HG02852 (cell line): ENCODE measurements around the gene C14orf132.

Source experiments
- ATAC-seq: cut with Tn5 transposase; IDR thresholded peaks from one replicate; pipeline ENCODE4 v1.9.1; 2021; ENCODE audit warnings: mild to moderate bottlenecking, moderate library complexity; ENCODE audit not compliant: unreplicated experiment

The C14orf132 gene

GRCh38 chr14:96039633-96040311 is 610 bp downstream of the C14orf132 start:
- ATAC-seq: no peak

- ATAC-seq: no peak
Observed at GRCh38 chr14:96040828-96041371, 1.7 kb downstream of the C14orf132 start.

GRCh38 chr14:96042248-96042930 is 3.2 kb downstream of the C14orf132 start:
- ATAC-seq: no peak

- ATAC-seq: no peak
Observed at GRCh38 chr14:96046630-96047029, 7.5 kb downstream of the C14orf132 start.

GRCh38 chr14:96047101-96047500 is 7.9 kb downstream of the C14orf132 start:
- no peak for ATAC-seq

GRCh38 chr14:96049932-96050331 is 10.8 kb downstream of the C14orf132 start:
- ATAC-seq: no peak

GRCh38 chr14:96050482-96050881 is 11.3 kb downstream of the C14orf132 start:
- no peak for ATAC-seq

- ATAC-seq: no peak
Observed at GRCh38 chr14:96051231-96051630, 12.1 kb downstream of the C14orf132 start.

GRCh38 chr14:96051642-96052540 is 12.7 kb downstream of the C14orf132 start:
- ATAC-seq: no peak

- ATAC-seq: no peak
Observed at GRCh38 chr14:96052541-96053247, 13.5 kb downstream of the C14orf132 start.

- no peak for ATAC-seq
Observed at GRCh38 chr14:96053248-96053599, 14.1 kb downstream of the C14orf132 start.

- no peak for ATAC-seq
Observed at GRCh38 chr14:96053600-96054381, 14.6 kb downstream of the C14orf132 start.

GRCh38 chr14:96054661-96055060 is 15.5 kb downstream of the C14orf132 start:
- no peak for ATAC-seq

GRCh38 chr14:96055065-96055752 is 16.0 kb downstream of the C14orf132 start:
- ATAC-seq: no peak

- ATAC-seq: no peak
Observed at GRCh38 chr14:96055753-96056508, 16.8 kb downstream of the C14orf132 start.

- ATAC-seq: no peak
Observed at GRCh38 chr14:96056509-96057422, 17.6 kb downstream of the C14orf132 start.

- ATAC-seq: no peak
Observed at GRCh38 chr14:96057738-96058137, 18.6 kb downstream of the C14orf132 start.
